Endothelial cell of umbilical vein (primary cell): ENCODE measurements around the gene ZC3H18. TPM values are rescaled to one million over a fixed set of nuclear protein-coding genes. Genes with fewer than 3 reads are reported as not detected.

ENCODE experiments used
- BruUV-seq: library from RNA; stranded (reverse); fragments of 400-500 nt; replicated peaks from 2 replicates; lab custom pipeline; 2021; lab: Mats Ljungman, UMichigan
- CTCF ChIA-PET: fragments of 300-600, 350-600 bp; sonication (Branson Sonifier 250); formaldehyde crosslinking; loops from one replicate; lab custom pipeline; 2021; ENCODE audit warnings: antibody characterized with exemption, inconsistent platforms; lab: Charles Lee
- POLR2A ChIA-PET: fragments of 300-600, 350-600 bp; sonication (Branson Sonifier 250); formaldehyde crosslinking; loops from one replicate; lab custom pipeline; 2021; ENCODE audit warnings: antibody characterized with exemption, inconsistent platforms; lab: Charles Lee
- DNase-seq: peaks from one replicate; pipeline ENCODE4 v3.0.0-alpha.2; 2011; ENCODE audit warnings: low read depth, low spot score
- FAIRE-seq: peaks from 2 replicates; lab custom pipeline; 2011; peaks lifted over from hg19 to GRCh38; lab: Jason Lieb, UNC
- H2AFZ ChIP-seq: 2 replicates; pipeline ENCODE4 v1.6.0; 2012; ENCODE audit warnings: low read depth, low read length, control low read depth, inconsistent platforms
- H3K27ac ChIP-seq: 2 replicates; pipeline ENCODE4 v1.5.1; 2011; ENCODE audit warnings: low read depth, mild to moderate bottlenecking, control low read depth, low read length, moderate library complexity; ENCODE audit not compliant: insufficient read depth
- H3K27me3 ChIP-seq, 2 experiments: 2 replicates each; pipeline versions ENCODE4 v1.6.0 to v1.6.1; 2011; ENCODE audit warnings: low read length in 2 of 2, mixed read lengths in 1 of 2; ENCODE audit not compliant: control insufficient read depth in 2 of 2, insufficient read depth in 2 of 2
- H3K36me3 ChIP-seq, 2 experiments: 2 replicates in 1 of 2; 3 replicates in 1 of 2; pipeline ENCODE4 v1.5.1; 2011; ENCODE audit warnings: low read length in 2 of 2, mild to moderate bottlenecking in 1 of 2, moderate library complexity in 1 of 2; ENCODE audit not compliant: control insufficient read depth in 2 of 2, insufficient read depth in 2 of 2; ENCODE audit errors: extremely low read depth in 1 of 2
- H3K4me1 ChIP-seq: 3 replicates; pipeline ENCODE4 v1.5.1; 2011; ENCODE audit warnings: mild to moderate bottlenecking, low read length; ENCODE audit not compliant: control insufficient read depth, insufficient read depth; ENCODE audit errors: extremely low read depth
- H3K4me2 ChIP-seq: 2 replicates; pipeline ENCODE4 v1.6.1; 2011; ENCODE audit warnings: low read length, control low read depth, mixed read lengths; ENCODE audit not compliant: insufficient read depth
- H3K4me3 ChIP-seq, 3 experiments: fragments of 200-600 bp in 1 of 3; sonication (generic), shearing (Covaris generic) in 1 of 3; replicated peaks in 1 of 3; 2 replicates each; pipeline ENCODE4 v1.5.1; 2011 to 2016; ENCODE audit warnings: control low read depth in 3 of 3, low read length in 3 of 3, mild to moderate bottlenecking in 2 of 3, inconsistent platforms in 1 of 3, low read depth in 1 of 3, moderate library complexity in 1 of 3; ENCODE audit not compliant: insufficient read depth in 1 of 3
- H3K79me2 ChIP-seq: 2 replicates; pipeline ENCODE4 v1.6.0; 2012; ENCODE audit warnings: low read length, inconsistent platforms; ENCODE audit not compliant: control insufficient read depth, insufficient read depth
- H3K9ac ChIP-seq: replicated peaks from 2 replicates; pipeline ENCODE3; 2011; ENCODE audit warnings: low read length, control low read depth; ENCODE audit not compliant: insufficient read depth; ENCODE audit errors: extremely low read depth
- H3K9me1 ChIP-seq: replicated peaks from 3 replicates; pipeline ENCODE4 v1.6.0; 2011; ENCODE audit warnings: mild to moderate bottlenecking, low read length; ENCODE audit not compliant: control insufficient read depth, insufficient read depth; ENCODE audit errors: extremely low read depth
- H3K9me3 ChIP-seq: replicated peaks from 2 replicates; pipeline ENCODE4 v1.5.1; 2012; ENCODE audit warnings: low read length, inconsistent platforms; ENCODE audit not compliant: control insufficient read depth, insufficient read depth
- H4K20me1 ChIP-seq: replicated peaks from 2 replicates; pipeline ENCODE3; 2011; ENCODE audit warnings: mild to moderate bottlenecking, low read length; ENCODE audit not compliant: control insufficient read depth, insufficient read depth; ENCODE audit errors: extremely low read depth
- EZH2 ChIP-seq: IDR thresholded peaks from 2 replicates; pipeline ENCODE4 v1.6.1; 2012; ENCODE audit warnings: borderline replicate concordance, low read depth, mild to moderate bottlenecking, moderate library complexity, low read length, inconsistent platforms; ENCODE audit not compliant: severe bottlenecking
- FOS ChIP-seq: IDR thresholded peaks from 2 replicates; pipeline ENCODE4 v1.6.1; 2011; ENCODE audit warnings: mild to moderate bottlenecking, low read length, moderate library complexity, borderline replicate concordance; ENCODE audit not compliant: insufficient read depth
- GATA2 ChIP-seq: IDR thresholded peaks from 2 replicates; pipeline ENCODE4 v1.7.0; 2011; ENCODE audit warnings: low read depth, mild to moderate bottlenecking, moderate library complexity, mixed read lengths, low read length; ENCODE audit not compliant: insufficient read length, insufficient read depth
- JUN ChIP-seq: IDR thresholded peaks from 2 replicates; pipeline ENCODE4 v1.6.1; 2011; ENCODE audit warnings: borderline replicate concordance, low read depth; ENCODE audit not compliant: insufficient read length, insufficient read depth
- MYC ChIP-seq: IDR thresholded peaks from one replicate; pipeline ENCODE4 v1.6.1; 2011; ENCODE audit warnings: mild to moderate bottlenecking, low read depth, low read length
- POLR2A ChIP-seq: IDR thresholded peaks from 2 replicates; pipeline ENCODE4 v1.6.1; 2012; ENCODE audit warnings: low read depth, mild to moderate bottlenecking, control low read depth, low read length
- POLR2AphosphoS5 ChIP-seq: IDR thresholded peaks from 2 replicates; pipeline ENCODE4 v1.6.1; 2012; ENCODE audit warnings: low read depth, mild to moderate bottlenecking, control low read depth, low read length, moderate library complexity; ENCODE audit not compliant: insufficient read depth
- dilution Hi-C: fragments of 300-500 bp; cut with MboI; formaldehyde crosslinking; loops from one replicate; pipeline ENCODE4 v1.15.0; 2019; ENCODE audit warnings: low sequenced_read_pairs; ENCODE audit not compliant: extremely low pct_ligation_motif_present
- intact Hi-C: fragments of 100-400 bp; cut with micrococcal nuclease; formaldehyde crosslinking; loops from one replicate; pipeline ENCODE4 v1.10.0; 2022
- polyA plus RNA-seq, 4 experiments: library from polyadenylated mRNA; depleted of rRNA in 3 of 4; stranded (reverse) in 3 of 4; unstranded in 1 of 4; fragments of >200 nt; gene quantifications; 2 replicates each; pipeline versions ENCODE4 v1.2.1 to v1.2.3, GENCODE V29; 2011 to 2012; ENCODE audit warnings: missing spikeins in 1 of 4
- total RNA-seq: library from RNA; stranded (reverse); gene quantifications from 2 replicates; pipeline ENCODE4 v1.2.3, GENCODE V29; 2021
- TF ChIP-seq, protein P1 (sequence below), 2 donors: IDR thresholded peaks; 1 replicate in 1 of 2; 2 replicates in 1 of 2; pipeline ENCODE4 v1.5.1; 2011; ENCODE audit warnings: low read length in 2 of 2, mild to moderate bottlenecking in 2 of 2, moderate library complexity in 2 of 2, control low read depth in 1 of 2, inconsistent platforms in 1 of 2, low read depth in 1 of 2; ENCODE audit not compliant: insufficient read depth in 1 of 2; ENCODE audit errors: extremely low read depth in 1 of 2
- TF ChIP-seq, protein P2 (sequence below): IDR thresholded peaks from 2 replicates; pipeline ENCODE4 v1.6.1; 2011; ENCODE audit not compliant: insufficient read depth, insufficient read length

ZC3H18 gene
- total and polyA plus RNA-seq, 2 donors (not counting 3 experiments of a cell fraction or from before 2014, with no cell fraction given): 12.1 to 52.8 TPM

DNA sequence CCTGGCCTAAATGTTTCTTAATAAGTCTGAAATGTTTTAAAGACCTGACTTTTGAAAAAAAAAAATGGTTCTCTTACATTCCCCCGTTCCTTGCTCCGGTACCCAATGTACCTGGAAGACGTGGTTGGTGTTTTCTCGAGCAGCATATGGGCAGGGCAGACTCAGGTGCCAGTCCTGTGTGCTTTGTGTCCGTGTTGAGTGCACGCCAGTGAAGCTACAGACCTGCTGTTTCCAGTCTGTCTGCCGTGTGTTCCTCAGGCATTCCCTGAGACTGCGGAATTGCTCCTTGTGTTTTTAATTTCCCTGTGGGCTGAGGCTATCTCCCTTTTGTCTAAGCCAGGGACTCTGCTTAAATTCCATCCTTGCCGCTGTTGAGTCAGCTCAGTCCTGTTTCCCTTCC lies 56.4 kb downstream of the ZC3H18 start:
- DNase-seq (no peak), FAIRE-seq (no peak)
- H4K20me1 ChIP-seq: no peaks in the 10 kb centered on the region
- H3K4me1 ChIP-seq: no peaks in the 10 kb centered on the region
- no peak overlapping the region for H3K9ac ChIP-seq
- dilution Hi-C loops: no loop called here
- no peaks in the 10 kb centered on the region for H3K79me2 ChIP-seq
- no peak overlapping the region for H2AFZ ChIP-seq
- no peaks in the 10 kb centered on the region for H3K9me1 ChIP-seq
- no TSS peak for BruUV-seq
- H3K4me2 ChIP-seq: no peak overlapping the region
- no peak for TF ChIP-seq FOS
- TF ChIP-seq EZH2: no peak
- TF ChIP-seq, protein P1, sequence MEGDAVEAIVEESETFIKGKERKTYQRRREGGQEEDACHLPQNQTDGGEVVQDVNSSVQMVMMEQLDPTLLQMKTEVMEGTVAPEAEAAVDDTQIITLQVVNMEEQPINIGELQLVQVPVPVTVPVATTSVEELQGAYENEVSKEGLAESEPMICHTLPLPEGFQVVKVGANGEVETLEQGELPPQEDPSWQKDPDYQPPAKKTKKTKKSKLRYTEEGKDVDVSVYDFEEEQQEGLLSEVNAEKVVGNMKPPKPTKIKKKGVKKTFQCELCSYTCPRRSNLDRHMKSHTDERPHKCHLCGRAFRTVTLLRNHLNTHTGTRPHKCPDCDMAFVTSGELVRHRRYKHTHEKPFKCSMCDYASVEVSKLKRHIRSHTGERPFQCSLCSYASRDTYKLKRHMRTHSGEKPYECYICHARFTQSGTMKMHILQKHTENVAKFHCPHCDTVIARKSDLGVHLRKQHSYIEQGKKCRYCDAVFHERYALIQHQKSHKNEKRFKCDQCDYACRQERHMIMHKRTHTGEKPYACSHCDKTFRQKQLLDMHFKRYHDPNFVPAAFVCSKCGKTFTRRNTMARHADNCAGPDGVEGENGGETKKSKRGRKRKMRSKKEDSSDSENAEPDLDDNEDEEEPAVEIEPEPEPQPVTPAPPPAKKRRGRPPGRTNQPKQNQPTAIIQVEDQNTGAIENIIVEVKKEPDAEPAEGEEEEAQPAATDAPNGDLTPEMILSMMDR (IDR thresholded peaks at IDR 0.05; ENCODE audit: extremely low read depth in 1 of 2, insufficient read depth in 1 of 2, low read depth in 1 of 2, low read length in 2 of 2): no peak
- no peak for TF ChIP-seq MYC
- TF ChIP-seq POLR2A: no peak
- TF ChIP-seq GATA2: no peak
- TF ChIP-seq JUN: no peak
- TF ChIP-seq, protein P2, sequence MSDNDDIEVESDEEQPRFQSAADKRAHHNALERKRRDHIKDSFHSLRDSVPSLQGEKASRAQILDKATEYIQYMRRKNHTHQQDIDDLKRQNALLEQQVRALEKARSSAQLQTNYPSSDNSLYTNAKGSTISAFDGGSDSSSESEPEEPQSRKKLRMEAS: no peak
- no peak for TF ChIP-seq POLR2AphosphoS5
- no peak overlapping the region for H3K27ac ChIP-seq
- ChIA-PET POLR2A (no interaction called here), CTCF (no interaction called here)
- no peaks in the 10 kb centered on the region for H3K27me3 ChIP-seq
- H3K4me3 ChIP-seq: no peak overlapping the region
- no peaks in the 10 kb centered on the region for H3K9me3 ChIP-seq
- H3K36me3 ChIP-seq: peaks cover 14 to 52% of the 10 kb centered on the region in 2 experiments
- intact Hi-C loops: no loop called here
